ENCODE results near the gene SV2B.

DNA sequence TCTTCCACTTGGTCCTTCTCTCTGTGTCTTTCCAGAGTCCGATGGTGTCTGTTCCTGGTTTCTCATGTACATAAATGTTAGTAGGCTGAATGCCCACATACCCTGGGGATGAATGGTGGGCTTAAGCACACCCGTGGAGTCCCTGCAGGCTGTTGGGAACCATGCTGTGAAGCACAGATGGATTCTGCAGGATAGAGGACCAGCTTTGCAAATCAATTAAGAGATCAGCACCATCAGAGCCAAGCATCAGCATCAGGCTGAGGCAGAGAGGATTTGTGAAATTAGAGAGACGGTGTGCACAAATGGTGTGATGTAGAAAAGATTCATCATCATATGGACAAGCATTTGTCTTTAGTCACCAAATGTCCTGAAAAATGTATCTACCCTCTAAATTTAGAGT is 127.1 kb downstream of the SV2B start:
- TF ChIP-seq, protein P1, sequence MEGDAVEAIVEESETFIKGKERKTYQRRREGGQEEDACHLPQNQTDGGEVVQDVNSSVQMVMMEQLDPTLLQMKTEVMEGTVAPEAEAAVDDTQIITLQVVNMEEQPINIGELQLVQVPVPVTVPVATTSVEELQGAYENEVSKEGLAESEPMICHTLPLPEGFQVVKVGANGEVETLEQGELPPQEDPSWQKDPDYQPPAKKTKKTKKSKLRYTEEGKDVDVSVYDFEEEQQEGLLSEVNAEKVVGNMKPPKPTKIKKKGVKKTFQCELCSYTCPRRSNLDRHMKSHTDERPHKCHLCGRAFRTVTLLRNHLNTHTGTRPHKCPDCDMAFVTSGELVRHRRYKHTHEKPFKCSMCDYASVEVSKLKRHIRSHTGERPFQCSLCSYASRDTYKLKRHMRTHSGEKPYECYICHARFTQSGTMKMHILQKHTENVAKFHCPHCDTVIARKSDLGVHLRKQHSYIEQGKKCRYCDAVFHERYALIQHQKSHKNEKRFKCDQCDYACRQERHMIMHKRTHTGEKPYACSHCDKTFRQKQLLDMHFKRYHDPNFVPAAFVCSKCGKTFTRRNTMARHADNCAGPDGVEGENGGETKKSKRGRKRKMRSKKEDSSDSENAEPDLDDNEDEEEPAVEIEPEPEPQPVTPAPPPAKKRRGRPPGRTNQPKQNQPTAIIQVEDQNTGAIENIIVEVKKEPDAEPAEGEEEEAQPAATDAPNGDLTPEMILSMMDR (conservative IDR thresholded peaks at IDR 0.05), result no peak
- TF ChIP-seq EZH2 (IDR thresholded peaks at IDR 0.05; ENCODE audit: low read depth), result no peak
